SJSA1 (cell line): ENCODE data around the gene SHLD1. TPM values are rescaled to one million over a fixed set of nuclear protein-coding genes. Genes with fewer than 3 reads are reported as not detected.
"Not testable (repeated sequence)": the region's sequence is repeated elsewhere in the genome, so short reads cannot be mapped to it uniquely, and the experiment has no call there.

Source experiments
- DNase-seq, 2 experiments: peaks; one replicate each; pipeline ENCODE4 v3.0.0-alpha.2; 2015 to 2020; ENCODE audit warnings: low spot score in 2 of 2, low read depth in 1 of 2
- H3K27ac ChIP-seq: fragments of 250-450 bp; sonication (Bioruptor Pico); 2 replicates; pipeline ENCODE4 v1.5.1; 2020; ENCODE audit warnings: mild to moderate bottlenecking, moderate library complexity
- H3K27me3 ChIP-seq: fragments of 250-450 bp; sonication (Bioruptor Pico); replicated peaks from 2 replicates; pipeline ENCODE4 v1.5.1; 2020; ENCODE audit warnings: mild to moderate bottlenecking, moderate library complexity
- H3K36me3 ChIP-seq: fragments of 250-450 bp; sonication (Bioruptor Pico); 2 replicates; pipeline ENCODE4 v1.5.1; 2020; ENCODE audit warnings: mild to moderate bottlenecking
- H3K4me1 ChIP-seq: fragments of 250-450 bp; sonication (Bioruptor Pico); replicated peaks from 2 replicates; pipeline ENCODE4 v1.6.1; 2021; ENCODE audit warnings: mild to moderate bottlenecking
- H3K4me3 ChIP-seq: fragments of 250-450 bp; sonication (Bioruptor Pico); 2 replicates; pipeline ENCODE4 v1.5.1; 2020; ENCODE audit warnings: mild to moderate bottlenecking
- H3K9me3 ChIP-seq: fragments of 250-450 bp; sonication (Bioruptor Pico); replicated peaks from 2 replicates; pipeline ENCODE4 v1.5.1; 2020; ENCODE audit warnings: mild to moderate bottlenecking
- total RNA-seq: library from RNA; depleted of rRNA; stranded (reverse); fragments of >200 nt; shearing (Covaris generic); gene quantifications from 2 replicates; pipeline ENCODE4 v1.2.3, GENCODE V29; 2014

Gene SHLD1
- total RNA-seq, 1 experiment from 2014 or later, result 1.6 TPM

DNA sequence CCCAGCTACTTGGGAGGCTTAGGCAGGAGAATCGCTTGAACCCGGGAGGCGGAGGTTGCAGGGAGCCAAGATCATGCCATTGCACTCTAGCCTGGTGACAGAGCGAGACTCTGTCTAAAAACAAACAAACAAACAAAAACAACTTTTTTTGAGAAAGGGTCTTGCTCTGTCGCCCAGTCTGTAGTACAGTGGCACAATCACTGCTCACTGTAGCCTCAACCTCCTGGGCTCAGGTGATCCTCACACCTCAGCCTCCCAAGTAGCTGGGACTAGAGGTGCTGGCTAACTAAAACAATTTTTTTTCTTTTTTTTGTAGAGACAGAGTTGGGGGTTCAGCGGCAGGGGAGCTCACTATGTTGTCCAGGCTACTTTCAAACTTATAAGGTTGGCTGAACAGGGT lies 28.8 kb upstream of the SHLD1 start:
- not testable (repeated sequence) for H3K36me3 ChIP-seq, H3K9me3 ChIP-seq, H3K27ac ChIP-seq, H3K27me3 ChIP-seq, H3K4me3 ChIP-seq, H3K4me1 ChIP-seq, DNase-seq

DNA sequence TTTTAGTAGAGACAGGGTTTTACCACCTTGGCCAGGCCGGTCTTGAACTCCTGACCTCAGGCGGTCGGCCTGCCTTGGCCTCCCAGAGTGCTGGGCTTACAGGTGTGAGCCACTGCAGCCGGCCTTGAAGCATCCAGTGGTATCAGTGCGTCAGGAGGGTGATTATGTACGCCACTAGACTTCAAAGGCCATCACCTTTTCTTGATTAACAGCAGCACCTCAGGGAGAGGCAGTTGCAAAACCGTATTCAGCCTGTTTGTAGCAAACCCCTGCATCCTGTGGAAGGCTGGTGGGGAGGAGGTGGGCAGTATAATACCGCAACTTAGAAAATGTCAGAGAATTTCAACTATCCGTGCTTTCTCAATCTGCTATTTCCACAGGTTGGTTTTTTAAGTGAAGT lies 27.3 kb upstream of the SHLD1 start:
- no peaks in the 10 kb centered on the region; the same call in 1 of the 2 replicates for H3K9me3 ChIP-seq
- H3K4me1 ChIP-seq, result no peaks in the 10 kb centered on the region
- DNase-seq, result no peak
- H3K4me3 ChIP-seq, result no peak overlapping the region
- H3K27ac ChIP-seq, result no peak overlapping the region
- H3K36me3 ChIP-seq, result no peaks in the 10 kb centered on the region
- peaks cover 5% of the 10 kb centered on the region; the same call in 1 of the 2 replicates for H3K27me3 ChIP-seq

DNA sequence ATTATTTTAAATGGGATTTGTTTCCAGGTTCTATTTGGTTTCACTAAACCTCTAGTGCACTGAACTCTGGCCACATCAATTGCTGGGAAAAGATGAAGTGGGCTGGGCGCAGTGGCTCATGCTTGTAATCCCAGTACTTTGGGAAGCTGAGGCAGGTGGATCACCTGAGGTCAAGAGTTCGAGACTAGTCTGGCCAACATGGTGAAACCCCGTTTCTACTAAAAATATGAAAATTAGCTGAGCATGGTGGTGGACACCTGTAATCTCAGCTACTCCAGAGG lies 25.1 kb upstream of the SHLD1 start:
- H3K9me3 ChIP-seq, H3K27me3 ChIP-seq, H3K4me1 ChIP-seq, H3K36me3 ChIP-seq, H3K27ac ChIP-seq, H3K4me3 ChIP-seq, DNase-seq: not testable (repeated sequence)

DNA sequence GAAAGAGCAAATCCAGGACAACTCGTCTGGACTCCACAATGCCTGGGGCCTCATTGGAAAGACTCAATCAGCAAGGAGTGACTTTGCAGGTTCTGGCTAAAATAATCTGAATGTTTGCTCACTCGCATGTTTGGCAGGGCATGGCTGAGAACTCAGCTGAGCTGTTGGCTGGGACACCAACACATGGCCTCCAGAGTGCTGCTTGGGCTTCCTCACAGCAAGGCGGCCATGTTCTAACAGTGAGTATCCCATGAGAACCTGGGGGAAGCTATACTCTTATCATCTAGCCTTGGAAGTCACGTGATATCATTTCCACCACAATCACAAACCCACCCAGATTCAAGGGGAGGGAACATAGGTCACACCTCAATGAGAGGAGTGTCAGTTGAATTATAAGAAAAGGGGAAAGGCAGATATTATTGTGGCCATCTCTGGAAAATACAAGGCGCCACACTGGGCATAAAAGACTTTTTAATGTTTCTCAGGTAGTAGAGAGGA lies 23.1 kb upstream of the SHLD1 start:
- Histone ChIP-seq H3K4me1 (peaks cover 7% of the 10 kb centered on the region; the same call in 1 of the 2 replicates), H3K9me3 (no peaks in the 10 kb centered on the region), H3K27me3 (no peaks in the 10 kb centered on the region; the same call in 1 of the 2 replicates)

DNA sequence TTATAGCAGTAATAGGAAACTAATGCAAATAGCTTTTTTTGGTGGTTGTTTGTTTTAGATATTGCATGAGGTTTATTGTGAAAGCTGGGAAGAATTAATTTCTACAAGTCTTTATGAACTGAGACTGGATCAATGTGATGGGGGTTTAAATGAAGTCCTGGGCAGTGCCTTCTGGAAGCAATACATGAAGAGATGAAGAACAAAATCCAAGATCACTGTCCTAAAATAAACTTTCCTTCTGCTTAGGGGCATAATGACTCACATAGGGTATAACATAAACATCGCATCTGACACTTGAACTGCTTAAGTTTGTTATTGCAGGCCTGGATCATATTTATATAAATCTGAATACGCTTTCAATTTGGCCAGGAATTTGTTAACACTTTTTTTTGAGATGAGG lies 20.9 kb upstream of the SHLD1 start:
- Histone ChIP-seq H3K36me3 (no peaks in the 10 kb centered on the region), H3K4me1 (peaks cover 7% of the 10 kb centered on the region; the same call in 1 of the 2 replicates), H3K27me3 (no peaks in the 10 kb centered on the region; the same call in 1 of the 2 replicates), H3K4me3 (no peak overlapping the region), H3K27ac (no peak overlapping the region), H3K9me3 (no peaks in the 10 kb centered on the region)
- peak in 1 of 2 experiments; percentile 5 for DNase-seq

More for the DNA sequence above, 23.1 kb upstream of the SHLD1 start:
- H3K27ac ChIP-seq, result no peak overlapping the region
- H3K4me3 ChIP-seq, result no peak overlapping the region
- H3K36me3 ChIP-seq, result no peaks in the 10 kb centered on the region
- no peak for DNase-seq

DNA sequence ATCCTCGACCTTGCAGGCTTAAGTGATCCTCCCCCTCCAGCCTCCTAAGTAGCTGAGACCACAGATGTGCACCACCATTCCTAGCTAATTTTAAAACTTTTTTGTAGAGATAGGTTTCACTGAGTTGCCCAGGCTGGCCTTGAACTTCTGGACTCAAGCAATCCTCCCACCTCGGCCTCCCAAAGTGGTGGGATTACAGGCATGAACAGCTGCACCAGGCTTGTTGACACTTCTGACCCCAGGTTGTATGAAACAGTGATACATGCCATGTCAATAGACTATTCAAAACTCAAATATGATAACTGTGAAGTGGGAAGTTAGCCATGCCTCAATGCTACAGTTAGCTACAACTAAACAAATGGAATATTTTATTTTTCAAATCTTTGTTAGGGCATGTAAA lies 20.1 kb upstream of the SHLD1 start:
- Histone ChIP-seq H3K4me1 (peaks cover 7% of the 10 kb centered on the region; the same call in 1 of the 2 replicates), H3K36me3 (no peaks in the 10 kb centered on the region), H3K9me3 (no peaks in the 10 kb centered on the region), H3K27me3 (no peaks in the 10 kb centered on the region; the same call in none of the 2 replicates), H3K27ac (no peak overlapping the region), H3K4me3 (no peak overlapping the region)
- no peak for DNase-seq

DNA sequence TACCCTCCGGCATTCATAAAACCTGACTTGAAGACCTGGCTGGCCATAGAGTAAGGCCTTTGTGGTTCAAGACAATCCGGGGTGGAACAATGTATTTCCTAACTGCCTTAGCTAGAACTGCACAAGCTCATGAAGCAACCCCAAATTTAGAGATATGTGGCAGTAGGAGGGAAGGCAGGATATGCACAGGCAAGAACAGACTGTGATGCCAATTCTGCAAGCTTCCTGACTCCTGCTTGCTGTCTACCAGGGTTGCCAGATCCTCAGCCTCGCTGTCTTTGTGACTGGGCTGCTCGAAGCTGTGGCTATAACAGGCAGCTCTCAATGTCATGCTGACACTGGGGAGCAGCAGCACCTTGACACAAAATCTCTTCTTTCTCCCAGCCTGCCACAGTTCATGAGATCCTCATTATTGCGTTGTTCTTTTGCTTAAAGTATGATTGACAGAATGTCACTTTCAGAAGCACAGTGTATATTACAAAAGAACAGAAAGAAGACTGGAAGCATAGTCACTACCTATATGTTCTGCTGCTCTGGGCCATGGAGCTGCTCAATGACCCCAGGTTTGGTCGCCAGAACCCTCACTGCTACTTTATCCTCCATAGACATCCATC lies 18.3 kb upstream of the SHLD1 start:
- Histone ChIP-seq H3K27me3 (peaks cover under 1% of the 10 kb centered on the region), H3K9me3 (no peaks in the 10 kb centered on the region), H3K36me3 (no peaks in the 10 kb centered on the region), H3K4me3 (no peak overlapping the region), H3K4me1 (peaks cover 7% of the 10 kb centered on the region; the same call in 1 of the 2 replicates), H3K27ac (no peak overlapping the region)
- no peak for DNase-seq

DNA sequence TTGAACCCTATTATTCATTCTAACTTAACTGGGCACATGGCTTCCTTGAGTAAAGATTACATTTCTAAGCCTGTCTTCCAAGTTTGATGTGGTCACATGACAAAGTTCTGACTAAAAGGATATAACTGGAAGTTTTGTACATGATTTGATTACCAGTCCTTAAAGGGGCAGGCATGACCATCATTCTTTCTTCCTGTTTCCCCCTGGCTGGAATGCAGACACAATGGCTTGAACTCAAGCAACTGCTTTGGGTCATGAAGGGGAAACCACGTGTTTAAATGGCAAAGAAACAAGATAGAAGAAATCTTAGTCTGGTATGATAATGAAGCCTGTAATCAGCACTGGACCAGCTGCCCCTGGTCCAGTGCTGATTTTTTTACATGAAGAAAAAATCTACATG lies 15.6 kb upstream of the SHLD1 start:
- Histone ChIP-seq H3K4me3 (no peak overlapping the region), H3K36me3 (no peaks in the 10 kb centered on the region), H3K9me3 (no peaks in the 10 kb centered on the region), H3K27ac (no peak overlapping the region), H3K27me3 (peaks cover 6% of the 10 kb centered on the region; the same call in 1 of the 2 replicates), H3K4me1 (peaks cover 8% of the 10 kb centered on the region; the same call in 1 of the 2 replicates)
- DNase-seq, result no peak

DNA sequence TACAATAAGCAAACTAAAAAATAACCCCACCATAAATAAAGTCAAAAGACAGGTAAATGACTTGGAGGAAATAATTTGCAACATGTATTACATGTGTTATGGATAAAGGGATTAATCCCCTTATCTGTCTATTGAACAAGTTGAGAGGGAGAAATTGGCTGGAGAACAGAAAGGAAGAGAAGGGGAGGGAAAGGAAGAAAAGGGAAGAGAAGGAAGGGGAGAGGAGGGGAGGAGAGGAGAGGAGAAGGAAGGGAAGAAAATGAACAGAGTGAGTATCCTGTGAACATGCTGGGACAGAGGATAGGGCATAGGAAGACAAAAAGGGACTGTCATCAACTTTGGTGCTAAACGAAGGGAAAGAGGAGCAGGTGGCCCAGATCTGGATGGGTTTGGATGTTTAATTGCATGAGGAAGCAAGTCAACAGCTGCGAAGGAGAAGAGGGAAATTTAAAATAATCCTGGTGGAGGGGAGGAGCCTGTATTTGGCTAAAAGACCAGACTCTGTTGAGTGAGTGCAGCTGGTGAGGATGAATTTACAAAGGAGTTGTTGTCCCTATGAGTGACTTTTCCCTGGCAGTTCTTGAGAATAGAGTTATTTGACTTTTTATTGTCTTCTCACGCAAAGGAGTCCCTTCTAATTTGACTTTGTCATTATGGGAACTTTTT lies 14.2 kb upstream of the SHLD1 start:
- Histone ChIP-seq H3K9me3 (no peaks in the 10 kb centered on the region), H3K27me3 (peaks cover 6% of the 10 kb centered on the region; the same call in 1 of the 2 replicates), H3K4me1 (peaks cover 6% of the 10 kb centered on the region; the same call in 1 of the 2 replicates), H3K4me3 (no peak overlapping the region), H3K27ac (no peak overlapping the region), H3K36me3 (no peaks in the 10 kb centered on the region)
- DNase-seq, result no peak

DNA sequence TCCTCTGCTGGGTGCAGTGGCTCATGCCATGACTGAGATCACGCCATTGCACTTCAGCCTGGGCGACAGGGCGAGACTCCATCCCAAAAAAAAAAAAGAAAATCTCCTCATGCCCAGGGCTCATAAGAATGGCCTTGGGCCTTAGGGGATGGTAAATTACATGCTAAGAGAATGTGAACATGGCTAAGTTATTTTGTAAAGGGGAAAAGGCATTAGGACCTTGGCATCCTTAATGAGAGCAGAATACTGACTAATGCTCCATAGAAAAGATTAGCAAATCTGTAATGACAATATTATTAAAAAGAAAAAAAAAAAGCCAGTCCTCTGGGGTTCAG lies 12.6 kb upstream of the SHLD1 start:
- DNase-seq, result no peak
- no peak overlapping the region for H3K27ac ChIP-seq
- H3K9me3 ChIP-seq, result no peaks in the 10 kb centered on the region
- H3K4me3 ChIP-seq, result no peak overlapping the region
- no peaks in the 10 kb centered on the region for H3K36me3 ChIP-seq
- peaks cover 11% of the 10 kb centered on the region; the same call in 1 of the 2 replicates for H3K27me3 ChIP-seq
- H3K4me1 ChIP-seq, result peaks cover 6% of the 10 kb centered on the region; the same call in 1 of the 2 replicates

DNA sequence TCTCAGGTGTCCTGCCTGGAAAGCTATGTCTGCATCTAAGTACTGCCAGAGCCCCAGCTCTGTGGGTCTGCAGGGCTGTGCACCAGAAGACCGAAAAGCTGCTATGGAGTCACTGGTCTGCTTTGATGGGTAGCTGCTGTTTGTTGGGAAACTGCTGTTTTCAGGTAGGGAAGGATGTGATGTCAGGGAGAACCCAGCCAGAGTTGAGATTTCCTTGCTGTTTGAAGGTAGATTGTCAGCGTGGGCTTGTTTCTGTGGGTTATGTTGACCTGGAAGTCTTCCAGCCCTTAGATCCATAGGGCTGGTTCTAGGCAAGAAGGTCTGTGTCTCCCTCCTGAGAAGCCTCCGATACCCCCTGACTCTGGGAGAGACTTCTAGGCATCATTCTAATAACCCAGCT lies 12.2 kb upstream of the SHLD1 start:
- DNase-seq, result no peak
- no peaks in the 10 kb centered on the region for H3K9me3 ChIP-seq
- H3K36me3 ChIP-seq, result no peaks in the 10 kb centered on the region
- no peak overlapping the region for H3K27ac ChIP-seq
- H3K4me3 ChIP-seq, result no peak overlapping the region
- H3K4me1 ChIP-seq, result peaks cover 6% of the 10 kb centered on the region; the same call in 1 of the 2 replicates
- peaks cover 11% of the 10 kb centered on the region; the same call in 1 of the 2 replicates for H3K27me3 ChIP-seq

DNA sequence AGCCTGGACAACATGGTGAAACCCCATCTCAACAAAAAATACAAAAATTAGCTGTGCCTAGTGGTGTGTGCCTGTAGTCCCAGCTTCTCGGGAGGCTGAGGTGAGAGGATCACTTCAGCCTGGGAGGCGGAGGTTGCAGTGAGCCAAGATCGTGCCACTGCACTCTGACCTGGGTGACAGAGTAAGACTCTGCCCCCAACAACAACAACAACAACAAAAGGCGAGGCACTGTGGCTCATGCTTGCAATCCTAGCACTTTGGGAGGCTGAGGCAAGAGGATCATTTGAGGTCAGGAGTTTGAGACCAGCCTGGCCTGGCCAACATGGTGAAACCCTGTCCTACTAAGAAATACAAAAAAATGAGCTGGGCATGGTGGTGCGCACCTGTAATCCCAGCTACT lies 9.6 kb upstream of the SHLD1 start:
- not testable (repeated sequence) for H3K27ac ChIP-seq, H3K36me3 ChIP-seq, H3K9me3 ChIP-seq, H3K4me1 ChIP-seq, DNase-seq, H3K4me3 ChIP-seq
- H3K27me3 ChIP-seq, result peaks cover 11% of the 10 kb centered on the region

DNA sequence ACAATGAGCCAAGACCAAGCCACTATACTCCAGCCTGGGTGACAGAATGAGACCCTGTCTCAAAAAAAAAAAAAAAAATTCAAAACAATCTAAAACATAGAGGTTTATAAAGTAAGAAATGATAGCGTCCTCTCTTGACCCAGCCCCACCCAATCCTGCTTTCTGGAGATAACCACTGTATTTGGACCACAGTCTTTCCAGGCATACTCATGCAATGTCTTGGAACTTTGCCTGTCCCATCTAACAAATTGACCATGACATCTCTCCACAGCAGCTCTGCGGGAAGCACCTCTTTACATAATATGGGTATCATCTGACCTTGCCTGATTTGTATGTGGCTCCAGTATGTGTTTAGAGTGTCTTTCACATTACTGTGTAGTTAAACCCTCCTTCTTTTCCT lies 9.1 kb upstream of the SHLD1 start:
- Histone ChIP-seq H3K4me1 (peaks cover 6% of the 10 kb centered on the region; the same call in 1 of the 2 replicates), H3K4me3 (no peak overlapping the region), H3K27ac (no peak overlapping the region), H3K27me3 (peaks cover 11% of the 10 kb centered on the region), H3K9me3 (no peaks in the 10 kb centered on the region), H3K36me3 (no peaks in the 10 kb centered on the region)
- DNase-seq, result no peak

DNA sequence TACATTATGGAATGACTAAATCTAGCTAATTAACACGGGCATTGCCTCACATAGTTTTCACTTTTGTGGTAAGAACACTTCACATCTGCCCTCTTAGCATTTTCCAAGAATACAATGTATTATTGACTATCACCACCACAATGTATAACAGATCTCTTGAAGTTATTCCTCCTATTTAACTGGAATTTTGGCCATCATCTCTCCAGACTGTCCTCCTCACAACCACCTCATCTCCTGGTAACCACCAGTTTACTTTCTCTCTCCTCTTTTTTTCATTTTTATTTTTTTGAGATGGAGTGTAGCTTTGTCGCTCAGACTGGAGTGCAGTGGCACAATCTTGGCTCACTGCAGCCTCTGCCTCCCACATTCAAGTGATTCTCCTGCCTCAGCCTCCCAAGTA lies 8.2 kb upstream of the SHLD1 start:
- Histone ChIP-seq H3K4me1 (peaks cover 5% of the 10 kb centered on the region; the same call in 1 of the 2 replicates), H3K36me3 (no peaks in the 10 kb centered on the region), H3K27me3 (peaks cover 9% of the 10 kb centered on the region), H3K4me3 (no peak overlapping the region), H3K27ac (no peak overlapping the region), H3K9me3 (no peaks in the 10 kb centered on the region)
- no peak for DNase-seq
